Heart right ventricle (tissue), 16 donors: Measurements from ENCODE around the gene RAB12. TPM values are rescaled to one million over a fixed set of nuclear protein-coding genes. Genes with fewer than 3 reads are reported as not detected.

Experiments
- ATAC-seq, 8 donors: fragments of 200-7000 bp; cut with Tn5 transposase; one replicate each; pipeline ENCODE4 v1.9.1; 2020; ENCODE audit warnings: mild to moderate bottlenecking in 8 of 8, moderate library complexity in 8 of 8, moderate number of reproducible peaks in 1 of 8
- DNase-seq, 2 donors: peaks; one replicate each; pipeline ENCODE4 v3.0.0-alpha.2; 2020
- H3K27ac ChIP-seq, 10 donors: fragments of 200-600 bp; sonication (generic) in 2 of 10; one replicate each; pipeline versions ENCODE4 v1.5.0 to v1.8.0; 2020 to 2022; ENCODE audit warnings: mild to moderate bottlenecking in 3 of 10
- H3K27me3 ChIP-seq, 7 donors: fragments of 200-600 bp; one replicate each; pipeline ENCODE4 v1.8.0; 2021 to 2022; ENCODE audit warnings: mild to moderate bottlenecking in 2 of 7
- H3K36me3 ChIP-seq, 9 donors: fragments of 200-600 bp; sonication (generic) in 1 of 9; one replicate each; pipeline versions ENCODE4 v1.5.0 to v1.8.0; 2020 to 2022; ENCODE audit warnings: mild to moderate bottlenecking in 2 of 9
- H3K4me1 ChIP-seq, 9 donors: fragments of 200-600 bp; sonication (generic) in 1 of 9; one replicate each; pipeline versions ENCODE4 v1.5.0 to v1.8.0; 2020 to 2022; ENCODE audit warnings: mild to moderate bottlenecking in 4 of 9
- H3K4me3 ChIP-seq, 10 donors: fragments of 200-600 bp; sonication (generic) in 2 of 10; one replicate each; pipeline versions ENCODE4 v1.5.0 to v1.8.0; 2020 to 2022; ENCODE audit warnings: mild to moderate bottlenecking in 7 of 10, moderate library complexity in 2 of 10
- H3K9me3 ChIP-seq, 11 donors: fragments of 200-600 bp in 10 of 11; sonication (generic) in 2 of 11; one replicate each; pipeline versions ENCODE4 v1.5.0 to v1.8.0; 2013 to 2022; ENCODE audit warnings: mild to moderate bottlenecking in 2 of 11, control low read depth in 1 of 11, moderate library complexity in 1 of 11
- WGBS, 2 donors: extraction: QIAGEN DNeasy Blood & Tissue Kit; methylation state at CpG; one replicate each; pipeline ENCODE4 v1.1.7; 2013; ENCODE audit warnings: inconsistent platforms in 1 of 2; 5-methylcytosine and 5-hydroxymethylcytosine counted together
- intact Hi-C, 10 donors: fragments of 100-400 bp; cut with DNase I; formaldehyde crosslinking; loops; one replicate each; pipeline versions ENCODE4 v1.11.1 to v1.14.2; 2022
- polyA plus RNA-seq, 2 donors: library from polyadenylated mRNA; stranded (reverse); fragments of 200-250 nt; gene quantifications; one replicate each; pipeline ENCODE4 v1.2.3, GENCODE V29; 2013
- total RNA-seq, 10 donors: library from RNA; stranded (reverse); fragmentation: NEBNext Ultra II Directional in 3 of 10; extraction: Animal tissue kit (Norgen Biotek cat#: 25700) in 3 of 10; gene quantifications; one replicate each; pipeline versions ENCODE4 v1.2.1 to v1.2.4, GENCODE V29; 2021 to 2023
- TF ChIP-seq, protein P1 (sequence below), 9 donors: fragments of 200-600 bp; sonication (generic) in 2 of 9; IDR thresholded peaks; one replicate each; pipeline versions ENCODE4 v1.5.0 to v1.8.0; 2021 to 2022; ENCODE audit warnings: antibody characterized with exemption in 9 of 9, mild to moderate bottlenecking in 5 of 9, moderate library complexity in 1 of 9
- donor health status: Arrhythmogenic right ventricular cardiomyopathy.
- donor health status: ischemic (EF 13 %, LVEDD 7.1; RV severe dilation, severe dysfunction).
- donor health status: healthy with polysubstance abuse.
- donor health status: DM: no; HTN: yes; CAD: no.
- donor health status: DM: no; HTN: no; CAD: no.
- donor health status: ischemic (EF 25% LVEDD 6.9; RV normal size, moderate dysfunction).
- donor health status: ischemic (EF 25% LVEDD 5.7; RV mildly dilated, moderate dysfunction).
- donor health status: healthy.
- donor health status: DM: yes; HTN: yes; CAD: no.
- donor health status: Ischemic cardiomyopathy.
- donor health status: ischemic (EF 35%, LVEDD 5.7; RV mildly dilated, moderate dysfunction).
- donor health status: nonischemic (EF 11% LVEDD 7.7; RV severe dilation, severe dysfunction).
- donor health status: DM: yes; HTN: yes; CAD: no.
- donor health status: PGD.
- donor health status: ischemic (EF 29% LVEDD 5.4; RV normal size, mild dysfunction).
- donor health status: nonischemic (EF 23%, LVEDD 6.1; RV moderate dilation, normal function).

The RAB12 gene
- total and polyA plus RNA-seq, 12 donors = 40.8 to 121 (median 104) TPM

DNA sequence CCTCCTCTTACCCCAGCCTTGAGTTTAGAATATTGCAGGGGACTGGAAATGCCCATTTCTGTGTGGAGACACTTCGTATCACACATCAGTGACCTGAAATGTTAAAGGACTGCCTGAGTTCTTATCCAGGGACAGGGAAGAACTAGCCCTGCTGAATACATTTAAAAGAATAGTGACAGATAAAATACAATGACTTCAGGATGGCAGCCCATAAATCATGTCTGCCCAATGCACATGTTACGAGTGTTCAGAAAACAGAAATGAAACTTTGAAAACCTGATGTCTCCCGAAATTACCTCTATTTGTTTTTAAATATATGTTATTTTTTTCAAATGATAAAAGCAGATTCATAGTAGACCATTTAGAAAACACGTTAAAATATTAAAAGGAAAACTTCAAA, 22.3 kb upstream of the RAB12 start:
- peaks cover 0 to 22% (median 0%) of the 10 kb centered on the region in 11 donors for H3K9me3 ChIP-seq
- peaks cover 0 to 16% (median 0%) of the 10 kb centered on the region in 7 donors for H3K27me3 ChIP-seq
- no peaks in the 10 kb centered on the region for H3K36me3 ChIP-seq
- no peak for ATAC-seq
- no peak overlapping the region for H3K27ac ChIP-seq
- DNase-seq = no peak
- no peaks in the 10 kb centered on the region for H3K4me1 ChIP-seq
- intact Hi-C loops = no loop called here
- H3K4me3 ChIP-seq = no peak overlapping the region
- 73 to 81% methylated on average over 4 of the region's 4 CpGs for WGBS, 2 donors
- TF ChIP-seq, protein P1, sequence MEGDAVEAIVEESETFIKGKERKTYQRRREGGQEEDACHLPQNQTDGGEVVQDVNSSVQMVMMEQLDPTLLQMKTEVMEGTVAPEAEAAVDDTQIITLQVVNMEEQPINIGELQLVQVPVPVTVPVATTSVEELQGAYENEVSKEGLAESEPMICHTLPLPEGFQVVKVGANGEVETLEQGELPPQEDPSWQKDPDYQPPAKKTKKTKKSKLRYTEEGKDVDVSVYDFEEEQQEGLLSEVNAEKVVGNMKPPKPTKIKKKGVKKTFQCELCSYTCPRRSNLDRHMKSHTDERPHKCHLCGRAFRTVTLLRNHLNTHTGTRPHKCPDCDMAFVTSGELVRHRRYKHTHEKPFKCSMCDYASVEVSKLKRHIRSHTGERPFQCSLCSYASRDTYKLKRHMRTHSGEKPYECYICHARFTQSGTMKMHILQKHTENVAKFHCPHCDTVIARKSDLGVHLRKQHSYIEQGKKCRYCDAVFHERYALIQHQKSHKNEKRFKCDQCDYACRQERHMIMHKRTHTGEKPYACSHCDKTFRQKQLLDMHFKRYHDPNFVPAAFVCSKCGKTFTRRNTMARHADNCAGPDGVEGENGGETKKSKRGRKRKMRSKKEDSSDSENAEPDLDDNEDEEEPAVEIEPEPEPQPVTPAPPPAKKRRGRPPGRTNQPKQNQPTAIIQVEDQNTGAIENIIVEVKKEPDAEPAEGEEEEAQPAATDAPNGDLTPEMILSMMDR (IDR thresholded peaks at IDR 0.05) = no peak

DNA sequence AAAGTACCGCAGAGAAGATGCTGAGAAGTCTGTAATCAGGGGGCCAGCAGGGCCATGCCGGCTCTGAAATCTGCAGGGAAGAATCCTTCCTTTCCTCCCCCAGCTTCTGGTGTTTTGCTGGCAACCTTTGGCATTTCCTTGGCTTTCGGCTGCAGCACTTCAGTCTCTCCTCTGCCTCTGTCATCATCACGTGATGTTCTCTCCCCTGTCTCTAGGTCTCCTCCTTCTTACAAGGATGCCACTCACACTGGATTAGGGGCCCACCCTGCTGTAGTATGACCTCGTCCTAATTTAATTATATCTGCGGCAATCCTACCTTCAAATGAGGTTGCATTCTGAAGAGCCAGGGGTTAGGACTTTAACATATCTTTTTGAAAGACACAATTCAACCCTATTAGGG, 13.8 kb upstream of the RAB12 start:
- TF ChIP-seq, protein P1 (IDR thresholded peaks at IDR 0.05) = no peak
- no peak for DNase-seq

DNA sequence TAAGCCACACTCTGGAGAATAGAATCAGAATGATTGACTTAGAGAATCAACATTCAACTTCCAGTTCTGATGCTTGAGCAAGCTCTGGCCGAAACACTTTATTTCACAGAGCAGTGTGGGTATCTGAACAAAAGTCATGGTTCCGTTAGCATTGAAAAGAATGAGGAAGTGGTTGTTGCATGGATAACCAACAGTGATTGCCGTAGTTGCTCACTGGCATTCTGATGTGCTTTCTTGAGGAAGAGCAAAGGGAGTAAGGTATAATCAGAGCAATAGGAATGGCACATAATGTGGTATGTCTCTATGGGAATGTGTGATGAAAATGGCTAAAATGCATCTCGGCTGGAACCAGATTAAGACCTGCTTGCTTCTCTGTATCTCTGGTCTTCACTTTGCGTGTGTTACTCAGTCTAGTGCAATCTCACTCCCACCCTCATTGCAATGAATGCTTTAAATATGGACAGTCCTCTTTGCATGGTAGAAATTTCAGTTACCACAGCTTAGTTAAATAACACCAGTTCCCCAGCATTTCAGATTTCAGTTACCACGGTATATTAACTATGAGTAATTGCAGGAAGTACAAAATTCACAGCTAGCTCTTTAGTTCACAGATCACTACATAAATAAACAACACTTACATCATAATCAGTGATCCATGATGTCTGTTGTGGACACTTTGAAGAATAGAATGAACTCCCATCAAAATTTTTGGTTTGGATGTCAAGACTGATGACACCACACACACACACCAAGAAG, 7.8 kb upstream of the RAB12 start:
- Histone ChIP-seq H3K36me3 (no peaks in the 10 kb centered on the region), H3K9me3 (no peaks in the 10 kb centered on the region), H3K27me3 (peaks cover 0 to 3% (median 0%) of the 10 kb centered on the region in 7 donors), H3K4me1 (peaks cover 0 to 17% (median 0%) of the 10 kb centered on the region in 9 donors), H3K27ac (no peak overlapping the region), H3K4me3 (no peak overlapping the region)
- DNase-seq = no peak
- WGBS, 2 donors = 77 to 83% methylated on average over 6 of the region's 6 CpGs
- intact Hi-C loops = loop anchor here in 2 of 10 donors (2.0 to 10.0 kb wide), 2 partner anchors 75 to 77 kb away; no protein-coding TSS in a partner anchor
- TF ChIP-seq, protein P1 (IDR thresholded peaks at IDR 0.05) = no peak
- ATAC-seq = no peak

More for the DNA sequence above, 13.8 kb upstream of the RAB12 start:
- H3K9me3 ChIP-seq = peaks cover 0 to 9% (median 0%) of the 10 kb centered on the region in 11 donors
- H3K27ac ChIP-seq = no peak overlapping the region
- no peak overlapping the region for H3K4me3 ChIP-seq
- no peaks in the 10 kb centered on the region for H3K4me1 ChIP-seq
- ATAC-seq = no peak
- intact Hi-C loops = no loop called here
- no peaks in the 10 kb centered on the region for H3K36me3 ChIP-seq
- peaks cover 0 to 3% (median 0%) of the 10 kb centered on the region in 7 donors for H3K27me3 ChIP-seq
- 86 to 91% methylated on average over 6 of the region's 6 CpGs for WGBS, 2 donors

DNA sequence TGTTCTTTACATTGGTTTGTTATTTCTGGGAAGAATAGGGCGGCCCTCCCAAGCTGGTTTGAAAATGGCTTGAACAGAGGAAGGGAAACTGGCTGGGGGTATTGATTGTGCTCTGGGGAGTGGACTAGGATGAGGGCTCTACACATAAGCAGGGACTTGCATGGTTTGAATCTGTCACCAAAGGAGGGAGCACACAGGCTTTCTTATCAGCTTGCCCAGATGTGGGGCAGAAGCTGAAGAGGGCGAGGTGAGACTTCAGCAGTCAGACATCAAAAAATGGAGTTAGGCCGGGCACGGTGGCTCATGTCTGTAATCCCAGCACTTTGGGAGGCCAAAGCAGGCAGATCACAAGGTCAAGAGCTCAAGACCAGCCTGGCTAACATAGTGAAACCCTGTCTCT, 7.2 kb upstream of the RAB12 start:
- TF ChIP-seq, protein P1 (IDR thresholded peaks at IDR 0.05) = no peak
- intact Hi-C loops = loop anchor here in 2 of 10 donors (2.0 to 10.0 kb wide), 2 partner anchors 75 to 77 kb away; no protein-coding TSS in a partner anchor
- 75 to 79% methylated on average over 4 of the region's 4 CpGs for WGBS, 2 donors
- H3K4me1 ChIP-seq = peaks cover 0 to 17% (median 0%) of the 10 kb centered on the region in 9 donors
- peaks cover 0 to 3% (median 0%) of the 10 kb centered on the region in 7 donors for H3K27me3 ChIP-seq
- H3K4me3 ChIP-seq = no peak overlapping the region
- ATAC-seq (no peak), DNase-seq (no peak)
- no peaks in the 10 kb centered on the region for H3K36me3 ChIP-seq
- H3K9me3 ChIP-seq = no peaks in the 10 kb centered on the region
- H3K27ac ChIP-seq = no peak overlapping the region
